ENCODE results near the gene TRAPPC12.

DNA sequence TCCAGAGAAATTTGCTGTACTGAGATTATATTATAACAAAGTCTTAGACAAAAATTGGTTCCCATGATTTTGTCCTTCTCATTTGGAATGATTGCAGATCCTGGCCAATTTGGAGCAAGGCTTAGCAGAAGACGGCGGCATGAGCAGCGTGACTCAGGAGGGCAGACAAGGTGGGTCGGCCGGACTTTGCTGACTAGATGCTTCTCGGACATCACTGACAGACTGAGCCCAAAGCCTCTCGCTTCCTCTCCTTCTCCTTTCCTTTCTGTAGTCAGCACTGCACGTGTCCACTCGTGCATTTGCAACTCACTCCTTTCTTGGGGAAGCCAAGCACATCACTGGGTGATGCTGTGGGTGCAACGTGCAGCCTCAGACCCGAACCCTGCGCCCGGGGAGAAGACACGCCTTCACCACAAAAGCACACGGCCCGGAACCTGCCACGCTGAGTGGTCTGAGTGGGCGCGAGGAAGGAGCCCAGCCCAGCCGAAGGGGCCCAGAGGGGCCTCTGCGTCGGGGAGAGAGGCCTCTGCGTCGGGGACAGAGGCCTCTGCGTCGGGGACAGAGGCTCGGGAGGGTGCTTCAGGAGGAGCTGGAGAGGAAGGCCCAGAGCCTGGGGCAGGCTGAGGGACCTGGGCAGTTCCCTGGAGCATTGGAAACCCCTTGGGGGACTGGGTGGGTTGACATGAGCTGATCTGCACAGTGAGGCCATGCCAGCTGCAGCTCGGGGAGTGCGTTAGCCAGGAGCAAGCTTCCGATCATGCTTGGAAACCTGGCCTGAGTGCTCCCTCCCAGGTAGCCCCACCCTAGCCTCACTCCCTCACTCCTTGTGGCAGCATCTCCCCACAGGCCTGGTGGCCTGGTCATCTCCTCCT lies 78.3 kb downstream of the TRAPPC12 start:
- TF ChIP-seq, protein P1, sequence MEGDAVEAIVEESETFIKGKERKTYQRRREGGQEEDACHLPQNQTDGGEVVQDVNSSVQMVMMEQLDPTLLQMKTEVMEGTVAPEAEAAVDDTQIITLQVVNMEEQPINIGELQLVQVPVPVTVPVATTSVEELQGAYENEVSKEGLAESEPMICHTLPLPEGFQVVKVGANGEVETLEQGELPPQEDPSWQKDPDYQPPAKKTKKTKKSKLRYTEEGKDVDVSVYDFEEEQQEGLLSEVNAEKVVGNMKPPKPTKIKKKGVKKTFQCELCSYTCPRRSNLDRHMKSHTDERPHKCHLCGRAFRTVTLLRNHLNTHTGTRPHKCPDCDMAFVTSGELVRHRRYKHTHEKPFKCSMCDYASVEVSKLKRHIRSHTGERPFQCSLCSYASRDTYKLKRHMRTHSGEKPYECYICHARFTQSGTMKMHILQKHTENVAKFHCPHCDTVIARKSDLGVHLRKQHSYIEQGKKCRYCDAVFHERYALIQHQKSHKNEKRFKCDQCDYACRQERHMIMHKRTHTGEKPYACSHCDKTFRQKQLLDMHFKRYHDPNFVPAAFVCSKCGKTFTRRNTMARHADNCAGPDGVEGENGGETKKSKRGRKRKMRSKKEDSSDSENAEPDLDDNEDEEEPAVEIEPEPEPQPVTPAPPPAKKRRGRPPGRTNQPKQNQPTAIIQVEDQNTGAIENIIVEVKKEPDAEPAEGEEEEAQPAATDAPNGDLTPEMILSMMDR (conservative IDR thresholded peaks at IDR 0.05 in 1 of 2, IDR thresholded peaks at IDR 0.05 in 1 of 2; ENCODE audit: extremely low read depth in 1 of 2, insufficient read depth in 1 of 2, low read depth in 1 of 2, low read length in 2 of 2): no peak
- no peak for TF ChIP-seq EZH2 (IDR thresholded peaks at IDR 0.05; ENCODE audit: borderline replicate concordance, low read length)
